ENCODE data around the gene CSTF3.

DNA sequence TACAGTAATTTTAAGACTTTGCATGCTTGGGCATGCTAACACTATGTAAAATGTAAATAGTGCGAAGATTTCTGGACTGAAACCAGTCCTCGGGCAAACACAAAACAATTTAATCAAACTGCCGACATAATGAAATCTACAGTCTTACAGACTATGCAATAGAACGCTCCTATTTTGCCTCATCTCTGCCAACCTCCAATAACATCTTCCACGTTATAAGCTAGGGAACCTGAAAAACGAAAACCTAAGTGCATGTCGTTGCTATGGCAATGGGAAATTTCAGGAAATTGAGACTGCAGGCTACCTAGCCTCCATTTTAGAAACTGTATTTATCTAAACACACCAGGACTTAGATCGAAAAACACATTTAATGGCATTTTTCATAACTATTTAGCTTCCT lies 1.1 kb downstream of the CSTF3 start:
- TF ChIP-seq ZNF626 (tag by site-specific recombination; IDR thresholded peaks at IDR 0.05) = no peak
- TF ChIP-seq ZNF549 (tag by site-specific recombination; IDR thresholded peaks at IDR 0.05) = no peak
